HL-60 (cell line): ENCODE measurements around the gene RHOT2.

Experiments
- GABPA ChIP-seq: IDR thresholded peaks from 2 replicates; pipeline ENCODE4 v1.6.1; 2012; ENCODE audit warnings: low read depth
- TF ChIP-seq, protein P1 (sequence below): IDR thresholded peaks from one replicate; pipeline ENCODE4 v1.5.1; 2011; ENCODE audit warnings: low read length, control low read depth, inconsistent platforms; ENCODE audit not compliant: insufficient read depth

DNA sequence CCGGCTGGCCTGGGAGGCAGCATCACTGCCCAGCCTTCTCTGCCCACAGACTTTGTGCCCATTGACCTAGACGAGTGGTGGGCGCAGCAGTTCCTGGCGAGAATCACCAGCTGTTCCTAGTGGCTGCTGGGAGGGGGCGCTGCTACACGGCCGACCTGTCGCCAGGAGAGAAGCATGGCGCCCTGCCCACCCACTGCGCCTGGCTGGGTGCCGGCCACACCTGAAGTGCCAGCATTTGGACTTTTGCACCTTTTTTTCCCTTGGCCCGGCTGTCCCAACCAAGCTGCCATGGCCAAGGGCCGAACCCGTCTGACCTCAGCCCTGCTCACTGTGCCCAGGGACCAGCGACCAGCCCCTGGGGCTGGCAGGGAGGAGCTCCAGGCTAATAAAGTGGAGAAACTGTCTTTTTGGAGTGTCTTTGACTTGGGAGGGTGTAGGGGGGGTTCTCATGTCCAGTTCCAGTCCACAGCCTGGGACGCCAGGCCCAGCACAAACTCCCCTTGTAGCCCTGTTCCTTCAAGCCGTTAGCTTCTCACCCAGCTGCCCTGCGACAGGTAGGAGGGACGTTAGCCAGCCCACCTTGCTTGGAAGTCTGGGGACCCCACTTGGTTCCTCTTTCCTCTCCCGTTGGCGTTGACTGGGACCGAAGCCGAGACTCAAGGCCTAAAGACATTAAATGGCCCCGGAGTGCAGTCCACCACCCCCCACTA lies 19.7 kb upstream of the RHOT2 start:
- TF ChIP-seq, protein P1, sequence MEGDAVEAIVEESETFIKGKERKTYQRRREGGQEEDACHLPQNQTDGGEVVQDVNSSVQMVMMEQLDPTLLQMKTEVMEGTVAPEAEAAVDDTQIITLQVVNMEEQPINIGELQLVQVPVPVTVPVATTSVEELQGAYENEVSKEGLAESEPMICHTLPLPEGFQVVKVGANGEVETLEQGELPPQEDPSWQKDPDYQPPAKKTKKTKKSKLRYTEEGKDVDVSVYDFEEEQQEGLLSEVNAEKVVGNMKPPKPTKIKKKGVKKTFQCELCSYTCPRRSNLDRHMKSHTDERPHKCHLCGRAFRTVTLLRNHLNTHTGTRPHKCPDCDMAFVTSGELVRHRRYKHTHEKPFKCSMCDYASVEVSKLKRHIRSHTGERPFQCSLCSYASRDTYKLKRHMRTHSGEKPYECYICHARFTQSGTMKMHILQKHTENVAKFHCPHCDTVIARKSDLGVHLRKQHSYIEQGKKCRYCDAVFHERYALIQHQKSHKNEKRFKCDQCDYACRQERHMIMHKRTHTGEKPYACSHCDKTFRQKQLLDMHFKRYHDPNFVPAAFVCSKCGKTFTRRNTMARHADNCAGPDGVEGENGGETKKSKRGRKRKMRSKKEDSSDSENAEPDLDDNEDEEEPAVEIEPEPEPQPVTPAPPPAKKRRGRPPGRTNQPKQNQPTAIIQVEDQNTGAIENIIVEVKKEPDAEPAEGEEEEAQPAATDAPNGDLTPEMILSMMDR: peak; percentile 63
- TF ChIP-seq GABPA: no peak
